ENCODE results near the gene STON2.

STON2 gene

DNA sequence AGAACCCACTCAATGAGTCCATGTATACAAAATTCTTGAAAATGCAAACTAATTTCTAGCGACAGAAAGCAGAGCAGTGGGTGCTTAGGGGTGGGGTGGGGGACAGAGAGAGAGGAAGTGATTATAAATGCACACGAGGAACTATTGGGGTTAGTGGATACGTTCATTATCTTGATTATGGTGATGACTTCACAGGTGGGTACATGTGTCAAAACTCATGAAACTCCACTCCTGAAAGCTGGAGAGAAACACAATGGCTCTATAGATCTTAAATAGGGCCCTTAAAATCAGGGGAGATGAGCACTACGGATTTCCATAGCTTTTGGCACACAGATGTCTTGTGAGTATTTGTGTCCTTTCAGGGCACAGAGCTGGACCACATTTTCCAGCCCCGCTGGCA is 59.9 kb downstream of the STON2 start:
- TF ChIP-seq, protein P1, sequence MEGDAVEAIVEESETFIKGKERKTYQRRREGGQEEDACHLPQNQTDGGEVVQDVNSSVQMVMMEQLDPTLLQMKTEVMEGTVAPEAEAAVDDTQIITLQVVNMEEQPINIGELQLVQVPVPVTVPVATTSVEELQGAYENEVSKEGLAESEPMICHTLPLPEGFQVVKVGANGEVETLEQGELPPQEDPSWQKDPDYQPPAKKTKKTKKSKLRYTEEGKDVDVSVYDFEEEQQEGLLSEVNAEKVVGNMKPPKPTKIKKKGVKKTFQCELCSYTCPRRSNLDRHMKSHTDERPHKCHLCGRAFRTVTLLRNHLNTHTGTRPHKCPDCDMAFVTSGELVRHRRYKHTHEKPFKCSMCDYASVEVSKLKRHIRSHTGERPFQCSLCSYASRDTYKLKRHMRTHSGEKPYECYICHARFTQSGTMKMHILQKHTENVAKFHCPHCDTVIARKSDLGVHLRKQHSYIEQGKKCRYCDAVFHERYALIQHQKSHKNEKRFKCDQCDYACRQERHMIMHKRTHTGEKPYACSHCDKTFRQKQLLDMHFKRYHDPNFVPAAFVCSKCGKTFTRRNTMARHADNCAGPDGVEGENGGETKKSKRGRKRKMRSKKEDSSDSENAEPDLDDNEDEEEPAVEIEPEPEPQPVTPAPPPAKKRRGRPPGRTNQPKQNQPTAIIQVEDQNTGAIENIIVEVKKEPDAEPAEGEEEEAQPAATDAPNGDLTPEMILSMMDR (conservative IDR thresholded peaks at IDR 0.05; ENCODE audit: low read depth, low read length), result no peak
- no peak for DNase-seq (ENCODE audit: low read depth)

DNA sequence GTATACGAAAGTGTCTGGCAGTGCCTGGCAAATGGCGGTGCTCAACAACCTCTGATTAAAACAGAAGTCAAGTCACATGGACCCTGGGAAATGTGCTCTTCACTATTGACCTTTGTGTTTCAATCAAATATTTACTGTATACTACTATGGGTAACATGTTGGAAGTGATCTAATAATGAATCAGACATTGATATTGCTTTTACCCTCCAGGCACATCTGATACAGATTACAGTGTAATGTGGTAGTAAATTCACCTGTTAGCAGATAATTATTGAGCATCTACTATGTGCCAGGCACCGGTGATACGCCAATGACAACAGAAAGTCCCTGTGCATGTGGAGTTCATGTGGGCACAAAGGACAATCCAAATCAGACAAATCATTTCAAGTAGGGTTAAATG is 63.1 kb downstream of the STON2 start:
- H3K4me3 ChIP-seq (ENCODE audit: low read depth, low read length), result no peak overlapping the region
- no peak for DNase-seq (ENCODE audit: low read depth)
- TF ChIP-seq, protein P1 (conservative IDR thresholded peaks at IDR 0.05; ENCODE audit: low read depth, low read length), result no peak

More for the DNA sequence above, 59.9 kb downstream of the STON2 start:
- no peak overlapping the region for H3K4me3 ChIP-seq (ENCODE audit: low read depth, low read length)

DNA sequence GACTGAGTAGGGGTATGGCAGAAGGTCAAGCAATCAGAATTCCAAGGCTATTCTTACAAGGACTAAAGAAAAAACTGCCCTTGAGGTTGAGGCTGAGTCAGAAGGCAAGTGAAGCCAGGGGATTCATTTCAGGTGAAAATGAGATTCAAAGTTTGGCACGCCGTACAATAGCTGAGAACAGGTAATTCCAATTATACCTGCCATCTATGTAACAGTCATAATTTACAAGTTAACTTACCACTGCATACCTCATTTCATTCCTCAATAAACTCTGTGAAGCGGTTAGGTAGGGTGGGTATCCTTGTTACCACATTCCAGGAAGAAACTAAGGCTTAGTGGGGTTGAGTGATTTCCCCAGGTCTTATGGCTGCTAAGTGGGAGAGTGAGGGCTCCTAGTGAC is 64.1 kb downstream of the STON2 start:
- TF ChIP-seq, protein P1 (conservative IDR thresholded peaks at IDR 0.05; ENCODE audit: low read depth, low read length), result no peak
- no peak for DNase-seq (ENCODE audit: low read depth)
- H3K4me3 ChIP-seq (ENCODE audit: low read depth, low read length), result no peak overlapping the region

DNA sequence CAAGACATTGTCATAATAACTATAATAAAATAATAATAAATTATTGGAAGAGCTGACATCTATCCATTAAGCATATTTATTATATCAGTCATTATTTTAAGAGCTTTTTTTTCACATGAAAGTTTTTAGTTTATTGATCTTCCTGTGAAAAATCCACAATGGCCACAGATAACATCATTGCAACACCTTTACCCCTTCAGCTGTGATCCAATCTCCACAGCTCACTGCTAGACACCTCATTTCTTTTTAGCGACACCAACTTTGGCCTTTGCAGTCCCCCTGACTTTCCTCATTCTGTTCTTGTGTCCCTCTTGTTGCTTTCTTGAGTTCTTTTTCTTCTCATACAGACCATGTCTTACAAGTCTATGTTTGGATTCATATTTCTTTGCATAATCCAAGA is 67.4 kb downstream of the STON2 start:
- no peak for DNase-seq (ENCODE audit: low read depth)
- TF ChIP-seq, protein P1 (conservative IDR thresholded peaks at IDR 0.05; ENCODE audit: low read depth, low read length), result no peak
- H3K4me3 ChIP-seq (ENCODE audit: low read depth, low read length), result no peak overlapping the region

DNA sequence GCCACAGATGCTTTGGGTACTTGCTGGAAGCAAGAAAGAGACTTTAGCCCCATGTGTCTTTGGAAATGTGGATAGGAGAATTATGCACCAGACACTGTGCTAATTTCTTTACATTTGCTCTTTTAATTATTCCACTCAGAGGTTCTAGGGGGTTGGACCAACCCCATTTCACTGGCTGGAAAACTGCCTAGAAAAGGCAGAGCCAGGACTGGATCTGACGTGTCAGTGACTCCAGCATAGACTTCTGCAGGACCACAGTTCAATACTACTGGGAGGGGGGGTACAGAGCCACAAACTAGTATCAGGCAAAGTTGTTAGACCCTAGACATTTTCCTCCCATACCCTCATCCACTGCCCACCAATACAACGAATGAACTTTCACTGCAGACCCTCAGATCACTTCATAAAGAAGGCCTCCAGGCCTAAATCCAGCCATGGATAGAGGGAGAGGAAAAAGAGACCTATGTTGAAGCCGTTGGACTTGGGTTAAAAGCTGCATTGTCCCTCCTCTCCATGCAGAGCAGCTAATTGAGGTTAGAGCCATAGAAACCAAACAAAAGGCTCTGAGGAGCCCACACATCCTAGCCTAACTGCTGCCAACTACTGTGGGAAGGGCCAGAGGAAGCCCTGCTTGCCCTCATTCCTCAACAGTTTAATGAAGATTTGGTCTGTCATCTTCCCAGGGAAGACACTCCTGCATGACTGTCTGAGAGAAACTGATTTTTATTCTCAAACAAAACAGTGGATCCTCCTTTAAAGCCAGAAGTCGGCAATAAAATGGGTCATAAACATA is 68.7 kb downstream of the STON2 start:
- TF ChIP-seq, protein P1 (conservative IDR thresholded peaks at IDR 0.05; ENCODE audit: low read depth, low read length), result no peak
- no peak overlapping the region for H3K4me3 ChIP-seq (ENCODE audit: low read depth, low read length)
- DNase-seq (ENCODE audit: low read depth), result no peak

DNA sequence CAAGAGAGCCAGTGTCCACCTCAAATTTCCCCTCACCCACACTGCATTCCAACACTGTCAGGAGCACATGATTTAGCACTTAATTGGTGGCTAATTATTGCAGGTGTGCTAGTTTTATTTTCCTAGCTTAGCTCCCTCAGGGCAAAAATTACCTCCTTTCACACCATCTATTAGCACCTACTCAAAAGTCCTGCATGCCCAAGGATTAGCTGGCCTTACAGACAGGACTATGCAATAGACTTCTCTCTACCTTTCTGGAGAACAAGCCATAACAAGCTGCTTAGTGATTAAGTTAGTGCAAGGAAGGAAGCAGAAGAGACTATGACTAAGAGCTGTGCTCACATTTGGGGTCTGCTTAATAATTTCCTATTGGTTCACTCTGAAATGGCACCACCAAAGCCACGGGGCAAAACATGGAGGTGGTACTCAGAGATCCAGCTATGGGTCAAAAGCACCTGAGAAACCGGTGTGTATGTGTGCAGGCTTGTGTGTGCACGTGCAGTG is 69.5 kb downstream of the STON2 start:
- DNase-seq (ENCODE audit: low read depth), result no peak
- H3K4me3 ChIP-seq (ENCODE audit: low read depth, low read length), result no peak overlapping the region
- TF ChIP-seq, protein P1 (conservative IDR thresholded peaks at IDR 0.05; ENCODE audit: low read depth, low read length), result no peak

Measured in choroid plexus epithelial cell (primary cell).